A549 treated with ZK216348 at 1 μM for 4 hours (cell line): Measurements from ENCODE around the gene NPIPA7. TPM values are rescaled to one million over a fixed set of nuclear protein-coding genes. Genes with fewer than 3 reads are reported as not detected.

Experiments used
- total RNA-seq: library from RNA; stranded (reverse); fragments of 200-300 nt; extraction: Qiagen RNA extraction; gene quantifications from 5 replicates; pipeline ENCODE4 v1.2.3, GENCODE V29; 2022; ENCODE audit warnings: low read depth

The NPIPA7 gene
- total RNA-seq = 6.1 to 13.5 TPM (median 12.3 TPM) in 5 replicates

GRCh38 chr16:16378840-16379239 is at the start of gene NPIPA7:
NPIPA7 (plus strand) TSS chr16:16379140; CDS start chr16:16379245, 105 bp downstream.

Other genes with a start within 250 kb of the NPIPA7 start
- gene ABCC6, start 155.6 kb upstream of the NPIPA7 start, total RNA-seq = 0.60 to 1.6 TPM (median 0.79 TPM) in 5 replicates
- 21.0 to 29.8 TPM (median 27.4 TPM) in 5 replicates for gene NOMO3, start 146.6 kb upstream of the NPIPA7 start, total RNA-seq